M059J (cell line): Measurements from ENCODE around the gene IL13RA1. TPM values are rescaled to one million over a fixed set of nuclear protein-coding genes. Genes with fewer than 3 reads are reported as not detected.
"Not testable (repeated sequence)": the region's sequence is repeated elsewhere in the genome, so short reads cannot be mapped to it uniquely, and the experiment has no call there.

Experiments
- DNase-seq: peaks from one replicate; pipeline ENCODE4 v3.0.0-alpha.2; 2012; ENCODE audit warnings: low read depth
- total RNA-seq: library from RNA; depleted of rRNA; stranded (reverse); fragments of >200 nt; shearing (Covaris generic); gene quantifications from 2 replicates; pipeline ENCODE4 v1.2.3, GENCODE V29; 2014; rRNA removed

IL13RA1 gene
- total RNA-seq: 141 and 174 TPM in 2 replicates

- peak; percentile 94 for DNase-seq
Measured at GRCh38 chrX:118726887-118727685, at the start of gene IL13RA1. TSS of gene IL13RA1 (plus strand) at chrX:118727606. CDS start at chrX:118727639, 33 bp downstream.

- peak; percentile 11 for DNase-seq
Measured at GRCh38 chrX:118679290-118679689, 48.1 kb upstream of the IL13RA1 start.

GRCh38 chrX:118682258-118683014, 45.0 kb upstream of the IL13RA1 start:
- no peak for DNase-seq

GRCh38 chrX:118685393-118685792, 42.0 kb upstream of the IL13RA1 start:
- DNase-seq: no peak

- no peak for DNase-seq
Measured at GRCh38 chrX:118688935-118689334, 38.5 kb upstream of the IL13RA1 start.

- DNase-seq: no peak
Measured at GRCh38 chrX:118693843-118694242, 33.6 kb upstream of the IL13RA1 start.

GRCh38 chrX:118694638-118695037, 32.8 kb upstream of the IL13RA1 start:
- peak; percentile 11 for DNase-seq

- DNase-seq: peak; percentile 30
Measured at GRCh38 chrX:118698516-118699170, 28.8 kb upstream of the IL13RA1 start.

- DNase-seq: peak; percentile 87
Measured at GRCh38 chrX:118702741-118703140, 24.7 kb upstream of the IL13RA1 start.

- no peak for DNase-seq
Measured at GRCh38 chrX:118706681-118707080, 20.7 kb upstream of the IL13RA1 start.

GRCh38 chrX:118714521-118714920, 12.9 kb upstream of the IL13RA1 start:
- no peak for DNase-seq

GRCh38 chrX:118715917-118716316, 11.5 kb upstream of the IL13RA1 start:
- not testable (repeated sequence) for DNase-seq

- DNase-seq: not testable (repeated sequence)
Measured at GRCh38 chrX:118716833-118717232, 10.6 kb upstream of the IL13RA1 start.

GRCh38 chrX:118717678-118718391, 9.6 kb upstream of the IL13RA1 start:
- no peak for DNase-seq

- no peak for DNase-seq
Measured at GRCh38 chrX:118718737-118719136, 8.7 kb upstream of the IL13RA1 start.

GRCh38 chrX:118720058-118720707, 7.2 kb upstream of the IL13RA1 start:
- DNase-seq: no peak

- DNase-seq: peak; percentile 31
Measured at GRCh38 chrX:118723376-118723775, 4.0 kb upstream of the IL13RA1 start.

- DNase-seq: no peak
Measured at GRCh38 chrX:118724365-118724764, 3.0 kb upstream of the IL13RA1 start.

GRCh38 chrX:118724775-118725174, 2.6 kb upstream of the IL13RA1 start:
- DNase-seq: peak; percentile 39

- DNase-seq: no peak
Measured at GRCh38 chrX:118726396-118726795, 1.0 kb upstream of the IL13RA1 start.

GRCh38 chrX:118727686-118728339, 407 bp downstream of the IL13RA1 start:
- DNase-seq: peak; percentile 64
